ENCODE measurements around the gene ACOT2.
"Not testable (repeated sequence)": the region's sequence is repeated elsewhere in the genome, so short reads cannot be mapped to it uniquely, and the experiment has no call there.

The ACOT2 gene

GRCh38 chr14:73574251-73574650 lies 5.2 kb downstream of the ACOT2 start:
- H3K36me3 ChIP-seq (ENCODE audit: control insufficient read depth, low read length); H3K27ac ChIP-seq (ENCODE audit: low read depth, low read length); H3K4me2 ChIP-seq (ENCODE audit: low read length); H3K9me3 ChIP-seq (ENCODE audit: control insufficient read depth, insufficient read depth, low read length); H4K20me1 ChIP-seq (ENCODE audit: control insufficient read depth, insufficient read depth, low read depth, low read length); H3K9me2 ChIP-seq (replicated peaks; ENCODE audit: control insufficient read depth, low read length); H3K79me2 ChIP-seq (ENCODE audit: control insufficient read depth, low read length); H3F3A ChIP-seq (ENCODE audit: control insufficient read depth, insufficient read depth); H3K4me3 ChIP-seq (ENCODE audit: low read length); H3K27me3 ChIP-seq (ENCODE audit: control insufficient read depth, low read length): not testable (repeated sequence)
- peaks cover 10% of the 10 kb centered on the region for H3K4me1 ChIP-seq (ENCODE audit: control insufficient read depth, low read length)

GRCh38 chr14:73576391-73576790 lies 7.4 kb downstream of the ACOT2 start:
- Histone ChIP-seq H3K4me1 (ENCODE audit: control insufficient read depth, low read length) (no peaks in the 10 kb centered on the region), H3K79me2 (ENCODE audit: control insufficient read depth, low read length) (no peaks in the 10 kb centered on the region), H3K4me2 (ENCODE audit: low read length) (no peak overlapping the region), H3K9me3 (ENCODE audit: control insufficient read depth, insufficient read depth, low read length) (no peaks in the 10 kb centered on the region), H4K20me1 (ENCODE audit: control insufficient read depth, insufficient read depth, low read depth, low read length) (no peaks in the 10 kb centered on the region), H3K36me3 (ENCODE audit: control insufficient read depth, low read length) (no peaks in the 10 kb centered on the region), H3K27me3 (ENCODE audit: control insufficient read depth, low read length) (no peaks in the 10 kb centered on the region), H3K4me3 (ENCODE audit: low read length) (no peak overlapping the region), H3K27ac (ENCODE audit: low read depth, low read length) (no peak overlapping the region), H3F3A (ENCODE audit: control insufficient read depth, insufficient read depth) (no peaks in the 10 kb centered on the region), H3K9me2 (replicated peaks; ENCODE audit: control insufficient read depth, low read length) (no peaks in the 10 kb centered on the region)
- no peak for TF ChIP-seq EZH2phosphoT487 (IDR thresholded peaks at IDR 0.05; ENCODE audit: borderline replicate concordance, low read length)
- no peak for TF ChIP-seq CTCF (IDR thresholded peaks at IDR 0.05; ENCODE audit: low read depth, low read length, poor library complexity, severe bottlenecking)

GRCh38 chr14:73577214-73577613 lies 8.2 kb downstream of the ACOT2 start:
- H3K9me3 ChIP-seq (ENCODE audit: control insufficient read depth, insufficient read depth, low read length); H3K79me2 ChIP-seq (ENCODE audit: control insufficient read depth, low read length); H3K36me3 ChIP-seq (ENCODE audit: control insufficient read depth, low read length); H3K27me3 ChIP-seq (ENCODE audit: control insufficient read depth, low read length); H3F3A ChIP-seq (ENCODE audit: control insufficient read depth, insufficient read depth); H3K4me2 ChIP-seq (ENCODE audit: low read length); H3K4me1 ChIP-seq (ENCODE audit: control insufficient read depth, low read length); H4K20me1 ChIP-seq (ENCODE audit: control insufficient read depth, insufficient read depth, low read depth, low read length); H3K4me3 ChIP-seq (ENCODE audit: low read length); H3K9me2 ChIP-seq (replicated peaks; ENCODE audit: control insufficient read depth, low read length); H3K27ac ChIP-seq (ENCODE audit: low read depth, low read length): not testable (repeated sequence)

- not testable (repeated sequence) for H3K9me3 ChIP-seq (ENCODE audit: control insufficient read depth, insufficient read depth, low read length); H3K27ac ChIP-seq (ENCODE audit: low read depth, low read length); H3F3A ChIP-seq (ENCODE audit: control insufficient read depth, insufficient read depth); H3K79me2 ChIP-seq (ENCODE audit: control insufficient read depth, low read length); H3K4me1 ChIP-seq (ENCODE audit: control insufficient read depth, low read length); H4K20me1 ChIP-seq (ENCODE audit: control insufficient read depth, insufficient read depth, low read depth, low read length); H3K27me3 ChIP-seq (ENCODE audit: control insufficient read depth, low read length); H3K4me3 ChIP-seq (ENCODE audit: low read length); H3K4me2 ChIP-seq (ENCODE audit: low read length); H3K36me3 ChIP-seq (ENCODE audit: control insufficient read depth, low read length); H3K9me2 ChIP-seq (replicated peaks; ENCODE audit: control insufficient read depth, low read length)
These were observed 13.3 kb downstream of the ACOT2 start for GRCh38 chr14:73582102-73582979.

- no peaks in the 10 kb centered on the region for H3K79me2 ChIP-seq (ENCODE audit: control insufficient read depth, low read length)
- H3K4me2 ChIP-seq (ENCODE audit: low read length) = no peak overlapping the region
- no peaks in the 10 kb centered on the region for H3K9me2 ChIP-seq (replicated peaks; ENCODE audit: control insufficient read depth, low read length)
- H3K27me3 ChIP-seq (ENCODE audit: control insufficient read depth, low read length) = peaks cover 20% of the 10 kb centered on the region
- no peak overlapping the region for H3K27ac ChIP-seq (ENCODE audit: low read depth, low read length)
- no peaks in the 10 kb centered on the region for H4K20me1 ChIP-seq (ENCODE audit: control insufficient read depth, insufficient read depth, low read depth, low read length)
- H3K9me3 ChIP-seq (ENCODE audit: control insufficient read depth, insufficient read depth, low read length) = no peaks in the 10 kb centered on the region
- TF ChIP-seq EZH2phosphoT487 (IDR thresholded peaks at IDR 0.05; ENCODE audit: borderline replicate concordance, low read length) (no peak), CTCF (IDR thresholded peaks at IDR 0.05; ENCODE audit: low read depth, low read length, poor library complexity, severe bottlenecking) (no peak)
- peaks cover 17% of the 10 kb centered on the region for H3K4me1 ChIP-seq (ENCODE audit: control insufficient read depth, low read length)
- no peaks in the 10 kb centered on the region for H3F3A ChIP-seq (ENCODE audit: control insufficient read depth, insufficient read depth)
- H3K36me3 ChIP-seq (ENCODE audit: control insufficient read depth, low read length) = no peaks in the 10 kb centered on the region
- H3K4me3 ChIP-seq (ENCODE audit: low read length) = no peak overlapping the region
These were observed 19.7 kb downstream of the ACOT2 start for GRCh38 chr14:73588695-73589094.

Data from DOHH2 (cell line).